SW 1271 (cell line): ENCODE results near the gene OR6C75.
"Not testable (repeated sequence)": the region's sequence is repeated elsewhere in the genome, so short reads cannot be mapped to it uniquely, and the experiment has no call there.

ENCODE experiments used
- DNase-seq, 2 experiments: peaks; one replicate each; lab custom pipeline; 2025; lab: John Stamatoyannopoulos, UW

OR6C75 gene

DNA sequence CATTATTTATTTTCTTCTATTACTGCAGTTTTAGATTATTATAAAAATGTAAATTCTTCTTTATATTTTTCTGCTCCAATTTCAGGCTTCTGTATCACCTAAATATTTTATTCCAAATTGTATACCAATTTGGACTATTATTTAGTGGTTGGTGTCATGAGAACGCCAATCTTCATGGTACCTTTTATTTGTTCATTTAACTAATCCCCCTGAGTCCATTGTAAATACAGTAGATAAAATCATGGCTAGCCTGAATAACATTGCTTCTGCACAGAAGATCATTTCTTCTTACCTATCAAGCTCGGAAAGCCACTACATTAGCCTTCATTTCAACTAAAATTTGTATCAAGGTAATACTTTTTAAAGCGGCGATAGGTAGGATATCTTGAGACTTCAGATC, at the start of gene OR6C75:
Gene OR6C75 (plus strand): TSS at position 301 of the 400 bp plus-strand sequence. CDS start 2,136 bp downstream, outside the sequence.
- no peak for DNase-seq

DNA sequence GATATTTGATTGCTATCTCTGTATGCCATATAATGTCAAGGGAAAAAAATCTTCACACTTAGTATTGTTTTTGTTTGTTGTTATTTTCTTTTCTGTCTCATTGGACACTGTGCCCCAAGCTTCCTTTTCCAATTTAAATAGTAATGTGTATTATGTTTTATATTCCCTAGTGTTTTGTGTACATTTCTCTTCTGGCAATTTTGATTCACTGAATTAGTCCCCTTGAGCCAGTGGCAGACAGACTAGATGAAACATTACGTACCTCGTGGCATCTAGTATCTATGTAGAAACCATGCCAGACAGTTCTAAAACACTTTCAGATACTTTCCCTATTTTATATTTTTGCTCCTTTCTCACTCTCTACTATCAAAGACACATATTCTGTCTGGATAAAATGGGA, 48.7 kb upstream of the OR6C75 start, which contains the start of gene OR6C1:
Gene OR6C1 (plus strand): TSS at position 301 of the 400 bp plus-strand sequence. CDS start 6,257 bp downstream, outside the sequence.
- DNase-seq, result no peak

DNA sequence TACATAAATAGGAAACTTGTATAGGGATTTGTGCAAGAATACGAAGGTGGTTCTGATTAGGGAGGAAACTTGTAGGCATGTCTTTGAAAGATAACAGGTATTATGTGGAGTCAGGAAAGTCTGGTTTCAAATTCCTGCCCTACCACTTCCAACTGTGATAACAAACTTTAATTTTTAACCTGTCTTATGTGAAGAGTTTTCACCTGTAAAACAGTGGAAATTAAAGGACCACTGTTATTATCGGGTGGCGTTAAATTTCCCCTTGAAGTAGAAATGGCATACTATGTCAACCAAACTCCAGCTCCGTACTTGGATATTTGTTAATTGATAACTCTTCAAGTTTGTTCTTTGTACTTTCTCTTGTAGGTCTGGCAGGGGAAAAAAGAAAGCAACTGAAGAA, 42.6 kb upstream of the OR6C75 start:
- DNase-seq, result no peak

DNA sequence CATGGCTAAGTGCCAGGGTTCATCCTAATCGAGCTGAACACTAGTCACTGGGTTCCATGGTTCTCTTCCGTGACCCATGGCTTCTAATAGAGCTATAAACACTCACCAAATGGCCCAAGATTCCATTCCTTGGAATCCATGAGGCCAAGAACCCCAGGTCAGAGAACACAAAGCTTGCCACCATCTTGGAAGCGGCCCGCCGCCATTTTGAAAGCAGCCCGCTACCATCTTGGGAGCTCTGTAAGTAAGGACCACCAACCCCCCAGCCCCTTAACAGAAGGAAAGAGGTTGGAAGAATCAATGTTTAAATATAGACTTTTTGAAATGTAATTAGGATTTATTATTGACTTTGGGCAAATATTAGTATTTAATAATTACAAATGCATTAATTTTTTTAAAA, 37.0 kb upstream of the OR6C75 start:
- not testable (repeated sequence) for DNase-seq

DNA sequence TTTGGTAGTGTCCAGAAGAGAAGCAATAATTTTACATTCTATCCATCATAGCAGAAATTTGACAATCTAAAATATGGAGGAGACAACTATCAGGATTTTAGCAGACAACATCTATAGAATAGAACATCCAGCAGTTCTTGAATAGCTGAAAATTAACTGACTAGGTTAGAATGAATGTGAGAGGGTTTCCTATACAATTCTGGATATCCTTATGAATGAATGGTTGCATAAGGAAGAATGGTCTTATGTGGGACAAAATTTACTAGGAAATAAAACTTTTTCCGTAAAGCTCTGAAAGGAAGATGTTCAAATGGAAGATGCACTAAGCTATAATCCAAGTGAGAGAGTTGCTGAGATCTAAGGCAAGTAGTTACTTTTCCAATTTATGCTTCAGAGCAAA, 32.3 kb upstream of the OR6C75 start, which contains the start of gene OR6C3:
Gene OR6C3 (plus strand): TSS at position 301 of the 400 bp plus-strand sequence. CDS start 955 bp downstream, outside the sequence.
- DNase-seq, result no peak

DNA sequence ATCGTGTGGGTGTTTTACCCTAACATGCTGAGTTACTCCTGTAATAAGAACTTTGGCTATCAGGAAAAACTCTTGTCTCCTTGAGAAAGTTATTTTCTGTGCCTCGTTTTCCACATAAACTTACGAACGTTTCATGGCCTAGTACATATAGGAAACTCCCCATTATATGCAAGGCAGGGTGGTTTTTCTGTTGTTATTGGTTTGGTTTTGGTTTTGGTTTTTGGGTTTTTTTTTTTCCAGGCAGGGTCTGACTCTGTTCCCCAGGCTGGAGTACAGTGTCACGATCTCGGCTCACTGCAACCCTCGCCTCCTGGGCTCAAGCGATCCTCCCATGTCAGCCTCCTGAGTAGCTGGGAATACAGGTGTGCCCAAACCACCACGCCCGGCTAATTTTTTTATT, 26.8 kb upstream of the OR6C75 start:
- no peak for DNase-seq

DNA sequence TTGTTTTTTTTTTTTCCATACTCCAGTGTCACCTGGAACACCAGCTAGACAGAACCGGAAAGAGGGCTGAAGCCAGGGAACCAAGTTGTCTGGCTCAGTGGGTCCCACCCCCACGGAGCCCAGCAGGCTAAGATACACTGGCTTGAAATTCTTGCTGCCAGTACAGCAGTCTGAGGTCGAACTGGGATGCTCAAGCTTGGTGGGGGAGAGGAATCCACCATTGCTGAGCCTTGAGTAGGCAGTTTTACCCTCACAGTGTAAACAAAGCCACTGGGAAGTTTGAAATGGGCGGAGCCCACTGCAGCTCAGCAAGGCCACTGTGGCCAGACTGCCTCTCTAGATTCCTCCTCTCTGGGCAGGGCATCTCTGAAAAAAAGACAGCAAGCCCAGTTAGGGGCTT, 7.4 kb upstream of the OR6C75 start:
- not testable (repeated sequence) for DNase-seq

DNA sequence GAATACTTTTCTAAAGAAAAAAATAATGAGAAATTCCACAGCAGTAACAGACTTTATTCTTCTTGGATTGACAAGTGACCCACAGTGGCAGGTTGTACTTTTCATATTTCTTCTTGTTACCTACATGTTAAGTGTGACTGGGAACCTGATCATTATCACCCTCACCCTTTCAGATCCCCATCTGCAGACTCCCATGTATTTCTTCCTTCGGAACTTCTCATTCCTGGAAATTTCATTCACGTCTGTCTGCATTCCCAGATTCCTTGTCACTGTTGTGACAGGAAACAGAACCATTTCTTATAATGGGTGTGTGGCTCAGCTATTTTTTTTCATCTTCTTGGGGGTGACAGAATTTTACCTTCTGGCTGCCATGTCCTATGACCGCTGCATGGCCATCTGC, 2.3 kb downstream of the OR6C75 start:
- no peak for DNase-seq

DNA sequence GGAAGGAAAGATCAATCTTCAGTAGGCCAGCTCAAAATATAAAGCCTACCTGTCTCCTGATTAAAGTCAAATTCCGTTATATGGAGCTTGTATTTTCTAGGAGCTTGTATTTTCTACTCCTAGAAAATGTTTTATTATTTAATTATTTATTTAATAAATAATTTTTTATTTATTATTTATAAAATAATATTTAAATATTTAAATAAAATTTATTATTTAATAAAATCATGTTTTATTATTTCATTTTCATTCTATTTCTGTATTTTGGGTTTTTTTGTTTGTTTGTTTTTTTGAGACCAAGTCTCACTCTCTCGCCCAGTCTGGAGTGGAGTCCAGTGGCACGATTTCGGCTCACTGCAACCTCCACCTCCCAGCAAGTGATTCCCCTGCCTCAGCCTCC, 9.7 kb downstream of the OR6C75 start:
- DNase-seq, result no peak

DNA sequence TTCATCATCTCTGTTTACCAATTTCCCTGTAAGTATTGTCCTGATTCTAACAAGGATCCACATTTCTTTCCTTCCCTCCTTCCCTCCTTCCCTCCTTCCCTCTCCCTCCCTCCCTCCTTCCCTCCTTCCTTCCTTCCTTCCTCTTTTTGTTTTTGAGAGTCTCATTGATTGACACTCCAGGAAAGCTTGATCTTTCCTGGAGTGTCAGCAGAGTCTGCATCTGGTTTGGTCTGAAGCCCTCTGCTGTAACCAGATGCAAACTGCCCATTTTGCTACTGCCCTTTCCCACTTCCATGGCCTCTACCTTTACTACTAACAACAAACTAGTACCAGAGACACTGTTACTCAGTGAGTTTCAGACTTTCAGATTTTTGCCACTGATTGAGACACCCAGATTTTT, 23.1 kb downstream of the OR6C75 start:
- DNase-seq, result no peak

DNA sequence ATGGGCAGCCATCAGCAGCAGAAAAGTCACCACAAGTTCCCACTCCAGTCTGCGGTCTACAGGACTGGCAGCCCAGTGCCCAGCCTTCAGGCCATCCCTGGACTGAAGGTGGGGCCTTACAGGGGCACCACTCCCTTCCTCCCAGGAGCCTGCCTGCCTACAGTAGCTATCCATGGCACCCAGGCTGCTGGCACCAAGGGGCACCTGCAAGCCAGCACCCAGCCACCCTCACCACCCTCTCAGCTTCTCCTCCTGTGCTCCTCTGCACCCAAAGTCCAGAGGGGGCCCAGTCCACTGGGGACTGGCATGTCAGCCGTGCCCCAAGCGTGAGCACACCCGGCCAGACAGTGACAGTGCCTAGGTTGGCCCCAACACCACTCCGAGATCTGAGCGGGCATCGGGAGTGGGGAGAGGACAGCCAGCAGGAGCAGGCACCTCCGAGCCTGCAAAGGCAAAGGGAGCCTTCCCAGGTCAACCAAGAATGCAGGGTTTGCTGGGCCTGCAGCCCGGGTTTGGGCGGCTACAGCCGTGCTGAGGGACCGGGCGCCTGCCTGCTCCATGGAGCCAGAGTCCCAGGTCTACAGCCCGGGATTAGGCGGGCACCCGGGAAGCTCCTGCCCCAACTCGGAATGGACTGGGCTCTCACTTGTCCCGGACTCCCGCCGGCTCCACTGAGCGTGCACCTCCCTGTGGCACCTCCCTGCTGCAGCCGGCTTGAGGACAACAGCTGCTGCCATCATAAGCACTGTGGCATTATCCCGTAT, 29.4 kb downstream of the OR6C75 start:
- DNase-seq, result no peak

DNA sequence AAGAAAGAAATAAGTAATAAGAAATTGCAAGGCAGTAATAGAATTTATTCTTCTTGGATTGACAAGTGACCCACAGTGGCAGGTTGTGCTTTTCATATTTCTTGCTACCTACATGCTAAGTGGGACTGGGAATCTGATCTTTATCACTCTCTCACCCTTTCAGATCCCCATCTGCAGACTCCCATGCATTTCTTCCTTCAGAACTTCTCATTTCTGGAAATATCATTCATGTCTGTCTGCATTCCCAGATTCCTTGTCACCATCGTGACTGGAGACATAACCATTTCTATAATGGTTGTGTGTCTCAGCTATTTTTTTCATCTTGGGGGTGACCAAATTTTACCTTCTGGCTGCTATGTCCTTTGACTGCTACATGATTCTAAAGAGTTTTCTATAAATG, 33.6 kb downstream of the OR6C75 start:
- no peak for DNase-seq

DNA sequence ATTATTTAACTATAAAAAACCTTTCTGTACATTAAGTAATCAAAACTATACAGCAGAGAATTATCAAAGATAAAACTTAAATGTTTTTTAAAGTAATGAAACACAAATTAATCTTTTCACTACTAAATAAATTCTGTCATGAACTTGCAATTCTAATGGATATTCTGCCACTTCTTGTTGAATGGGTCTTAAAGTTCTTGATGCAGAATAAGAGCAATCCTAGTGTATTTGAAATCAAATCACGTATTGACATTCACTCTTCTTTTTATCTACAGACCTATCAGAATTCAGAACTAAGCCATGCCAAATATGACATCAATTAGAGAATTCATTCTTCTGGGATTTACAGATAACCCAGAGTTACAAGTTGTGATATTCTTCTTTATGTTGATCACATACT, 37.5 kb downstream of the OR6C75 start, which contains the start of gene OR6C65:
Gene OR6C65 (plus strand): TSS at position 301 of the 400 bp plus-strand sequence. CDS start 0 bp downstream, at position 301.
- DNase-seq, result no peak

DNA sequence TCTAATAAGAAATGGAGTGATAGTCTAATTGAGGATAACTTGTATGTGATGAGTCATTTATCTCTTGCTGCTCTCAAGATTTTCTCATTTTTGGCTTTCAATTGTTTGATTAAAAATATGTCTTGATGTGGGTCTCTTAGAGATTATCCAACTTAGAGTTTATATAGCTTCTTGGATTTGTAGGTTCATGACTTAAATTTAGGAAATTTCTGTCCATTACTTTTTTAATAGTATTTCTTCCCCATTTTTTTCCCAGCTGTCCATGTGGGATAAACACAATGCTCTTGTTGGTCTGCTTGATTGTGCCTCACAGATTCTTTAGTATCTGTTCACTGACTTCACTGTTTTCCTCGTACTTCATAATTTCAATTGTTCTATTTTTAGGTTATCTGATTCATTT, 45.1 kb downstream of the OR6C75 start:
- DNase-seq, result no peak

DNA sequence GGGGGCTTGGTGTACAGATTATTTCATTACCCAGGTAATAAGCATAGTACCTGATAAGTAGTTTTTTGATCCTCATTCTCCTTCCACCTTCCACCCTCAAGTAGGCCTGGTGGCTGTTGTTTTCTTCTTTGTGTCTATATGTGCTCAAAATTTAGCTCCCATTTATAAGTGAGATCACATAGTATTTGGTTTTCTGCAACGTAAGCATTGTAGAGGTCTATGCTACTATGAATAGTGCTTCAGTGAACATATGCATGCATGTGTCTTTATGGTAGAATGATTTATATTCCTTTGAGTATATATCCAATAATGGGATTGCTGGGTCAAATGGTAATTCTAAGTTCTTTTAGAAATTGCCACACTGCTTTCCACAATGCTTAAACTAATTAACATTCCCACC, 46.4 kb downstream of the OR6C75 start:
- not testable (repeated sequence) for DNase-seq

DNA sequence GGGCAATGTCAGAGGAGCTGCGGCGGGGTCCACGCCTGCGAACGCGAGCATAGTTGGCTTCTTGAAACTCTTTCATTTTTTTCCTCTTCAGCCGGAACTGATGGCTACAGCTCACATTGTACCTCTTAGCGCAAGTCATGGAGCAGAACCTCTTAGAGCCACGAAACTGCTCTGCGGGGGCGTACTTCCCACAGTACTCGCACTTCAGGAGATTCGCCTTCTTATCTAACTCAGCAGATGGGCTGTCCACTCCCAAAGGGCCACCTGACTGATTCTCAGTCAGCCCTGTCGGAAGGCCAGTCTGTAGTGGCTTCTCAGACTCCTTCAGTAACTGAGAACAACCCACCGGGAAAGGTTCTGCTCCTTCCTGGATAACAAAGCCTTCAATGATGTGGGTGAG, 49.4 kb downstream of the OR6C75 start:
- not testable (repeated sequence) for DNase-seq

DNA sequence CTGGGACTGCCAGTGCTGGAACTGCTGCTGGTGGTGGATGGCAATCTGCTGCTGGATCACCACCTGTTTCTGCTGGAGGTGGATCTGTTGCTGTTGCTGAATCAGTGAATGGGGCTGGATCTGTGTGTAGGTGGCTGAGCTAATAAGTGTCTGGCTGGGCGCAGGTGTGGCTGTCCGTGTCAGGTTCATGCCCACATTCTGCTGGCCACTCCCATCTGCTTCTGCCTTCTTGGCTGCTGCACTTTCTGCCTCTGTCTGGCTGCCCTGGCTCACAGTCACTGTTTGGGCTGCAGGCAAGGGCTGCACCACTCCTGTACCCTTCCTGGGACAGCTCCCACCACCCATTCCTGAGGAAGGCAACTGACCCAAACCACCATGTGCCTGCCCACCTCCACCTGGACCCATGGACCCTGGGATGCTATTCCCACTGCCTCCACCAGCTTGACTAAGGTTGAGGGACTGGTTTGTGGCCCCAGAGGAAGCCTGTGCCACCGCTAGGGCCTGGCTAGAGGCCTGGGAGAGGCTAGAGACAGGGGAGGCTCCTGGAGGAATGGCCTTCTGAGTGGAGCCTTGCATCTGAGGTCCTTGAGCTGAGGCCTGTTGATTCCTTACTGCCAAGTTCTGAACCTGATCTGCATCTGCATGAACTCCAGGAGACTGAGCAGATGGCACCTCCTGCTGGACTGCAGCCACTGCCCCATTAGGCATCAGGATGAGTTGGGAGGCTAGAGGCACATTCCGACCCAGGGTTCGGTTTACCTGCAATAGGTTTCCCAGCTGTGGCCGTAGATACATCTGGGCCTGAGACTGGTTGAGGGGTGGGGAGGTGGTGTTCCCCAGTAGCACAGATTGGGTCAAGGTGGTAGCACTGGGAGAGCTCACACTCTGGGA, 51.0 kb downstream of the OR6C75 start:
- not testable (repeated sequence) for DNase-seq

DNA sequence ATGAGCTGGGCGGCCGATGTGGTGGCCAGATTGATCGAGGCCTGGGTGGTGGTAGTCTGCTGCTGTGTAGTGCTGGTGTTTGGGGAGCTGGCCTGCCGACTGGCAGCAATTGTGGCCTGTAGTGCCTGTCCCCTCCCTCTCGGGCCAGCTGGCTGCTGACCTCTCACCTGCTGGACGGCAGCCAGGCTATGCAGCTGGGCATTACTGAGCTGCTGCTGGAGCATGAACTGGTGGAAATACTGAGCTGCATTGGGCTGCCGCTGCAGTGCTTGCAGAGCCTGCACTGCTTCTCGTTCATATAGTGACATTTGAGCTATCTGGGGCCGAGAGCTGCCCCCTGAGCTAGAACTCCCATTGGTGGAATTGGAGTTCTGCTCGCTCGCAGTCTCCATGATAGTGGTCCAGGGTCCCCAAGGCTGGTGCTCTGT, 51.6 kb downstream of the OR6C75 start:
- DNase-seq, result not testable (repeated sequence)

DNA sequence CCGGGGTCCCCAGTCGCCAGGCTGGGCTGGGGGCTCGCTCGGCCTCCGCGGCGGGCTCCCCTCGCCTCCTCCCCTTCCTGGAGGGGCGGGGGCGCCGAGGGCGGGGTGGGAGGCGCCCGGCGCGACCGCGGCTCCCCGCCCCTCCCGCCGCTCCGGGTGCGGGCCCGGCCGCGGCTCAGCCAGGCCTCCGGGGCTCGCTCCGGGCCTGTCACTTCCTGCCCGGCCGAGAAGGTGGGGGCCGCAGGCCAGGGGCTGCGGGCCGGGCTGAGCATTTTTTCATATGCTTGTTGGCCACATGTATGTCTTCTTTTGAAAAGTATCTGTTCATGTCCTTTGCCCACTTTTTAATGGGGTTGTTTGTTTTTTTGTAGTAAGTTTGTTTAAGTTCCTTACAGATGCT, 52.1 kb downstream of the OR6C75 start:
- not testable (repeated sequence) for DNase-seq

DNA sequence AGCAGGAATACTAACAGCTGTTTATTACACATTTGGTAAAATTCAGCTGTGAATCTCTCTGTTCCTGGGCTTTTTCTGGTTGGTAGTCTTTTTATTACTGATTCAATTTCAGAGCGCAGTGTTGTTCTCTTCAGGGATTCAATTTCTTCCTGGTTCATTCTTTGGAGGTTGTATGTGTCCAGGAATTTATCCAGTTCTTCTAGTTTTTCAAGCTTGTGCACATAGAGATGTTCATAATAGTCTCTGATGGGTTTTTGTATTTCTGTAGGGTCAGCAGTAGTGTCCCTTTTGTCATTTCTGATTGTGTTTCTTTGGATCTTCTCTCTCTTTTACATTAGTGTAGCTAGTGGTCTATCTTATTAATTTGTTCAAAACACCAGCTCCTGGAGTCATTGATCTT, 54.2 kb downstream of the OR6C75 start:
- no peak for DNase-seq
